Measurements from ENCODE around the gene DLG1. TPM values are rescaled to one million over a fixed set of nuclear protein-coding genes. Genes with fewer than 3 reads are reported as not detected.

Gene DLG1
- total and polyA plus RNA-seq, 12 donors: 14.1 to 74.6 (median 58.4) TPM

- intact Hi-C loops (cut with DNase I): loop anchor here (10.0 kb wide), 1 partner anchor 177 kb away; no protein-coding TSS in a partner anchor
- no peaks in the 10 kb centered on the region for H3K9me3 ChIP-seq (replicated peaks in 1 of 3)
- DNase-seq: peak in 5 of 7 donors; percentile 14 to 39 (median 28)
- peak overlapping the region in 1 of 5 donors; percentile 3 for H3K27ac ChIP-seq
- no peaks in the 10 kb centered on the region for H3K36me3 ChIP-seq (replicated peaks in 1 of 2)
- TF ChIP-seq CTCF (IDR thresholded peaks at IDR 0.05) (no peak), POLR2A (IDR thresholded peaks at IDR 0.05) (no peak)
- H3K4me1 ChIP-seq (replicated peaks in 1 of 2): no peaks in the 10 kb centered on the region
- 48 to 60% (median 53%) methylated on average over 6 of the region's 6 CpGs for WGBS, 4 donors
- H3K27me3 ChIP-seq: no peaks in the 10 kb centered on the region
- no peak overlapping the region for H3K4me3 ChIP-seq
These were observed 116.7 kb downstream of the DLG1 start for GRCh38 chr3:197181741-197182140.

GRCh38 chr3:197178998-197179397 is 119.4 kb downstream of the DLG1 start:
- TF ChIP-seq CTCF (IDR thresholded peaks at IDR 0.05) (no peak), POLR2A (IDR thresholded peaks at IDR 0.05) (no peak)
- H3K36me3 ChIP-seq (replicated peaks in 1 of 2): peaks cover 0 to 3% of the 10 kb centered on the region in 2 donors
- 89 to 98% (median 93%) methylated on average over 5 of the region's 5 CpGs for WGBS, 4 donors
- no peaks in the 10 kb centered on the region for H3K9me3 ChIP-seq (replicated peaks in 1 of 3)
- DNase-seq: no peak
- intact Hi-C loops (cut with DNase I): no loop called here
- no peak overlapping the region for H3K27ac ChIP-seq
- H3K4me1 ChIP-seq (replicated peaks in 1 of 2): no peaks in the 10 kb centered on the region
- H3K27me3 ChIP-seq: no peaks in the 10 kb centered on the region
- H3K4me3 ChIP-seq: no peak overlapping the region

- Histone ChIP-seq H3K4me1 (replicated peaks in 1 of 2) (no peaks in the 10 kb centered on the region), H3K4me3 (no peak overlapping the region), H3K36me3 (replicated peaks in 1 of 2) (peaks cover 0 to 3% of the 10 kb centered on the region in 2 donors), H3K27ac (no peak overlapping the region), H3K27me3 (no peaks in the 10 kb centered on the region), H3K9me3 (replicated peaks in 1 of 3) (no peaks in the 10 kb centered on the region)
- 74 to 82% (median 79%) methylated on average over 3 of the region's 3 CpGs for WGBS, 4 donors
- no peak for DNase-seq
- TF ChIP-seq POLR2A (IDR thresholded peaks at IDR 0.05) (no peak), CTCF (IDR thresholded peaks at IDR 0.05) (no peak)
- intact Hi-C loops (cut with DNase I): no loop called here
These were observed 122.9 kb downstream of the DLG1 start for GRCh38 chr3:197175503-197175902.

- 85 to 90% (median 89%) methylated on average over 3 of the region's 3 CpGs for WGBS, 4 donors
- intact Hi-C loops (cut with DNase I): no loop called here
- TF ChIP-seq CTCF (IDR thresholded peaks at IDR 0.05): no peak
- TF ChIP-seq POLR2A (IDR thresholded peaks at IDR 0.05): no peak
- H3K27ac ChIP-seq: no peak overlapping the region
- H3K27me3 ChIP-seq: no peaks in the 10 kb centered on the region
- no peak for DNase-seq
- no peak overlapping the region for H3K4me3 ChIP-seq
- H3K4me1 ChIP-seq (replicated peaks in 1 of 2): no peaks in the 10 kb centered on the region
- H3K36me3 ChIP-seq (replicated peaks in 1 of 2): peaks cover 0 to 3% of the 10 kb centered on the region in 2 donors
- H3K9me3 ChIP-seq (replicated peaks in 1 of 3): no peaks in the 10 kb centered on the region
These were observed 123.5 kb downstream of the DLG1 start for GRCh38 chr3:197174927-197175326.

Measured in adrenal gland (tissue), 12 donors.